GM21367 (cell line): ENCODE data around the gene ST6GALNAC2.
"Not testable (repeated sequence)": the region's sequence is repeated elsewhere in the genome, so short reads cannot be mapped to it uniquely, and the experiment has no call there.

ENCODE experiments used
- ATAC-seq: cut with Tn5 transposase; IDR thresholded peaks from one replicate; pipeline ENCODE4 v1.9.1; 2021; ENCODE audit not compliant: unreplicated experiment

Gene ST6GALNAC2

DNA sequence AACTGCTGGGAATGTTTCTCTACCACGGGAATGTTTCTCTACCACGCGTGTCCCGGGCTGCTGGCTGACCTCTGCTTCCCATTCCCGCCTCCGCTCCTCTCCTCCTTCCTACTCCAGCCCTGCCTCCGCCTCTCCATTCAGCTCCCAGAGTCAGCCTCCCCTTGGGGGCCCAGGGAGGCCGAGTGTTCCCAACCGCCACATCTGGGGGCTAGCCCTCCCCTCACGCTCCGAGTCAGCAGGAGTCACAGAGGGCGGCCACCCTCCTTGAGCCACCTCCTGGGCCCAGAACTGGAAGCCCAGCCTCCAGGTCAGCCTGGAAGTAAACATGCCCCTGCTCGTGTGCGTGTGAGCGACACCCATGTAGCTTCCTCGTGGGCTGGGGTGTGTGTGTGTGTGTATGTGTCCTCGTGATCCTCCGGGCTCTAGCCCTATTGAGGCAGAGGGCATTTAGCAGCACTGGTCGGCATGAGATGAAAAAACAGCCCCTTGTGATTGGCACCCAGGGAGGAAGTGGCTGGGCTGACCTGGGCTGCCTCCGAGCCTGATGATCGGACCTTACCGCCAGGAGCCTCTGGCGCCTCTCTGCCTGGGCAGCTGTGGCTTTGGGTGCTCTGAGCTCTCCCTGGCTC is 55.5 kb downstream of the ST6GALNAC2 start:
- ATAC-seq: no peak

DNA sequence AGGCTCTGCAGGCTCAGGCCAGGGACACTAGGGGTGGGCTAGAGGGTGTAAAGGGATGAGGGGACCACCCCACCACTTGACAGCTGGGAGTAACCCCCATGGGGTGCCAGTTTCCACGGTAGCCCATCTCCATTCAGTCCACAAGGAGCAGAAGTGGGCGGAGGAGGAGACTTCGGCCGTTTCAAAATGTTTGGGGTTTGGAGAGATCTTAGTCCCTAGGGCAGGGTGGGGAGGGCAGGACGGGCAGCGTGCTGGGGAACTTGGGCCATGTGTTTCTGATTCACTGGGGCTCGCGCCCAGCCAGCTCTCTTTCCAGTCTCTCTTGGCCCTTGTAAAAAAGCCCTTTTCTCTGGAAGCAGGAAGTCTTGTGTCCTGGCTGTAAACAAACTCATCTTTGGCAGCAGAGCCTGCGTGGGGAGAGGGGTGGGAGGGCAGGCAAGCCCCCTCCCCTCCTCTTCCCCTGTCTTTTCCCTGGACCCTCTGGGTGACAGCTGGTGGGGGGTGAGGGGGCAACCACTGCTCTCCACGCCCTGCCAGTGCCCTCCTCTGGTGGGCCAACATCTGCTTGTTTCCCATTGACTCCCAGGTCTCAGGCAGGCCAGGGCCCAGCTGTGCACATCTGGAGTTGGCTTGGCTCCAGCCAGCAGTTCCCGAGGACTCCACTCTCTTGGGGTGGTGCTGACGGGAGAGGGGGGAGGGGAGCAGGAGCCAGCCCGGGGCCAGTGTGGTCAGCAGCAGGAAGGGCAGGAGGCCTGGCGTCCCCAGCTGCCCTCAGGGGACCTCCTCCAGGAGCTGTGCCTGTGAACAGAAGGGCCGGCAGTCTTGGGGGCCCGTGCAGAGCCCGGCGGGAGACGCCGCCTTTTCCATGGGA is 56.2 kb downstream of the ST6GALNAC2 start:
- ATAC-seq: no peak

DNA sequence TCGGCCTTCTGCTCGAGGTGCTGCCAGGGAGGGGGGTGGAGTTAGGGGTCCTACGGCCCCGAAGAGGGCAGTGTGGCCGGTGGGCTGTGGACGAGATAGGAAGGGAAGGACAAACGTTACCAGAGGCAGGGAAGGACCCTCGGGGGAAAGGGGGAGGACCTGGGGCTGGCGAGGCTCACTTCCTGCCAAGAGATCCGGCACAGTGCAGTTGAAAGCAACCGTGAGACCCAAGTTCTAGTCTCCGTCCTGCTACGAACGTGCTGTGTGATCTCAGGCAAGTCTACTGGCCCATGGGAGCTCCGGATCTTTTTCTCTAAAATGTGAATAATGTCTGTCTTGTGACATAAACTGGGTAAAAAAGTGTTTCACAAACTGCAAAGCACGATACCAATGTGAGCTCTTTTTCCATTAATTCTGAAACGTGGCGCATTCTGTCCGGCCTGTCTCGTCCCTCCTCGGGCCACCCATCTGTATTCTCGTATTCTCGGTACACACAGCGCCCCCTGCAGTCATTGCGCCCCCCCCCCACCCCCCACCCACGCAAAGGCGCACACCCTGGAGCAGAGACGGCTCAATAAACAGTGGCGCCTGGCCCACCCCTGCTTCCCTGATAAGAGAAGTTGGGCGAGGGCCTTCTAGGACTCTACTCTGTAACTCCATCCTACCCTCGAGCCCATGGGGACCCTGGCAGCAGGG is 57.0 kb downstream of the ST6GALNAC2 start:
- ATAC-seq: no peak

DNA sequence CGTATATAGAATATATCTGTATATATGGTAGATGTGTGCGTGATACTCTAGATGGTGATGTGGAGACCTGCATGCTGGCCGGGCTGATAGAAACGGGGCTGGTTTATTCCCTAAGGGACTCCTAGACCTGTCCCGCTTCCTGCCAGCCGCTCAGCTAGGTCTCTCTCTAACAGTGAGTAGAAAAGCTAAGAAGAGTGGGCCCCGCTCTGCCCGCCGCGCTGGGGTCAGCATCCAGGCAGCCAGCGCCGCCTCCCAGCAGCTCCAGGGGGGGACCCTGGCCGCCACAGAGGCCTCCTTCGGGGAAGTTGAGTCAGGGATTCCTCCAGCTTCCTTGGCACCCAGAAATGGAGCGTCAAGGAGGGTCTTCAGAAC is 57.5 kb downstream of the ST6GALNAC2 start:
- no peak for ATAC-seq

DNA sequence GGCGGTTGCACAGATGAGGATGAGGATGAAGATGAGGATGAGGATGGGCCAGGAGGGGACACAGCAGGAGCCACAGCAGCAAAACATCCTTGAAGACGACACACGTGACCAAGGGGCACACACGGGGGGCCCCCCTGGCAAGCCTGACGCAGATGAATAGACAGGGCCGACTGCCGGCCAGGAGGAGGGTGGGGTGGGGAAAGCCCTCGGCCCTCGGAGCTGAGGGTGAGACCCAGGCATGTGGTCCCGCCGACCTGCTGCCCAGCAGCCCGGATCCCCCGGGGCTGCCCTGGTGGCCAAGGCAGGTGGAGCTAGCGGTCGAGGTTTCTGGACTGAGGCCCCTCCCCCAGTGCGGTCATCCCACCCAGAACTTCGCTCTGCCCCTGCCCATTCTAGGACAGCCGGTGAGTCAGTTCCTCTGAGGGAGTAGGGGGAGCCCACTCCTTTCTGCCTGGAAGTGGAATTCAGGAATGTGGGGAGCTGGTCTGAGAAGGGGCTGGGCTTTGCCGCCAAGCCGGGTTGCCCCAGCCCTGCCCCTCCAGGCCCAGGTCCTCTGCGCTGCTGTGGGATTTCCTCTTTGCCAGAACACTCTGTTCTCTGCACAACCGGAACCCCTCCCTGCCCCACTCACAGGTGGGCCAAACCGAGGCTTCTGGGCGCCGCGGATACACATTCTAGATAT is 58.1 kb downstream of the ST6GALNAC2 start:
- no peak for ATAC-seq

DNA sequence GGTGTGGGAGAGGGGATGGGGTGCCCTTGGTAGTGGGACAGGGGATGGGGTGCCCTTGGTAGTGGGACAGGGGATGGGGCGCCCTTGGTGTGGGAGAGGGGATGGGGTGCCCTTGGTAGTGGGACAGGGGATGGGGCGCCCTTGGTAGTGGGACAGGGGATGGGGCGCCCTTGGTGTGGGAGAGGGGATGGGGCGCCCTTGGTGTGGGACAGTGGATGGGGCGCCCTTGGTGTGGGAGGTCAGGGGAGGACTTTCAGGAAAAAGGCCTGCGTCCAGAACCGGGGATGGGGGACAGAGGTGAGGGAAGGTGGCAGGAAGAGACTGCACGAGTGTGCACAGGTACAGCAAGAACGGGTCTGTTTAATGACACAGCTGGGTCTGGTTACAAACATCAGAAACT is 58.6 kb downstream of the ST6GALNAC2 start:
- ATAC-seq: not testable (repeated sequence)

DNA sequence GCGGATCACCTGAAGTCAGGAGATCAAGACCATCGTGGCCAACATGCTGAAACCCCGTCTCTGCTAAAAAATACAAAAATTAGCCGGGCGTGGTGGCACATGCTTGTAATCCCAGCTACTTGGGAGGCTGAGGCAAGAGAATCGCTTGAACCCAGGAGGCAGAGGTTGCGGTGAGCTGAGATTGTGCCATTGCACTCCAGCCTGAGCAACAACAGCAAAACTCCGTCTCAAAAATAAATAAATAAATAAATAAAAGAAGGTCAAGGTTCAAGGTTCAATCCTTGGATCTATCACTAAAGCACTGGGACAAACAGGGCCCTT is 60.2 kb downstream of the ST6GALNAC2 start:
- not testable (repeated sequence) for ATAC-seq

DNA sequence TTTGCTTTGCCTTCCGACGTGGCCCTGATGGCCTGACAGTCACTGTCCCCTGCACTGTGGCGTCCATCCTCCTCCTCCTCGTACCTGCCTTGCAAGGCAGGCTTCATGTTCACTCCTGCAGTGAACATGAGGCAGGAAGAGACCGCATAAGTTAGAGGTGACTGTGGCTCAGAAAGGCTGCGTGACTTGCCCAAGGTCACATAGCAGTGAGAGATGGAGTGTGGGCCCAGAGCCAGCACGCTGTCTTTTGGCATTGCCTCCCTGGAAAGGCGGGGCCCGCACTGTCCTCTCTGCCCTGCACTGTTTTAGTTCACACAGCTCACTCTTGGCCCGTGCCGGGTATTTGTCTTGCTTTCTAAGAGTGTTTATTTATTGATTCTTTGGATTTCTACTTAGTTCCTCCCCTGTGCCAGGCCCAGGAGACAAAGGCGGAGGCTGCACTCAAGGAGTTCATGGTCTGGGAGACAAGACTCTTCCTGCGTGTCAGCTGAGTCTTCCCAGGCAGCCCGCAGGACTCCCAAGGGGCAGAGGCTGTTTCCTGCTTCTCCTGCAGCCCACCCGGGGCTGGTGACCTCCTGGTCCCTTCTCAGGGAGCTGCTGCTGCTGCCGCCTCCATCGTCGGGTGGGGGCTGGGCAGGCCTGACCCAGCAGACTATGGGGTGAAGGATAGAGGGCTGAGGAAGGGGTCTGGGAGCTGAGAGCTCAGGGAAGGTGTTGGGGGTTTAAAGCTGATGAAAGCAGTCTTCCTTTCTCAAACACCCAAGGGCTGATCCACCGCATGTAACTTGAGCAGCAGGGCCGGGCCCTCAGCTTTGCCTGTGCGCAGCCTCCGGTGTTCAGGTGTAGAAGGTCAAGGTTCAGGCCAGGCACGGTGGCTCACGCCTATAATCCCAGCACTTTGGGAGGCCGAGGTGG is 60.8 kb downstream of the ST6GALNAC2 start:
- ATAC-seq: no peak

DNA sequence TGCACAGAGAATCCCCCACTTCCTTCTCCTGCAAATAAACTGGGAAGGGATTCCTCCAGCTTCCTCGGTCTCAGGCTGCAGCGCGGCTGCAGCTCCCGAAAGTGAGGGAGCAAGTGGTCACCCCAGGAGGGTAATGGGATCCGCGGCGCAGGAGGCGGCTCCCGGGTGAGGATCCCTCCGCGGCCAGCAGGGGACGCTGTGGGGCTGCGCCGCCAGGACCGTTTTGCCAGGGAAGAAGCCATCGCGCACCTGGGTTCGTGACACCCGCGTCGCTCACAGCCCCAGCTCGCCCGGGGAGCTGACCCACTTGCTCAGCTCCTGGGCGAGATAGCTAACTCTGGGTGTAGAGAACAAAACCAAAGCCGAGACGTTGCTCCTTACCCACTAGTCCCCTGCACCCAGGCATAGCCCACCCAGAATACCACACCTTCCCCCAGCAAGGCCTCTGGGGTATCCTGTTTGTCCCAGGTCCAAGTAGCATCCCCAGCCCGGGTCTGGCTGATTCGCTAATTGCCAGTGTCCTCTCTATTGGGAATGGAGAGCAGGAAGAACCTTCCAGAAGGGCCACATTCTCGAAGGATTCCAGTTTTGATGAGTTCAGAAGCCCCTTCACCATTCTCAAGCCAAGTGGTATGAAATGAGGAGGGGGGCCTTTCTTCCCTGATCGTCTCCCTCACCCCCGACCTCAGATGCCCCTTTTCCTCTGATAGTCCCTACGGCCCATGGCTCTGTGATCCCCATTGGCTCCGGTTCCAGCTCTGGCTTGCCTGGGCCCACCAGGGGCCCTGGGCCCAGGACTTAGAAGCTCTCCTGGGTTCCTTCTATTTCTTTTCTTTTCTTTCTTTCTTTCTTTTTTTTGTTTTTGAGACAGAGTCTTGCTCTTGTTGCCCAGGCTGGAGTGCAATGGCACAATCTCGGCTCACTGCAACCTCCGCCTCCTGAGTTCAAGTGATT is 62.3 kb downstream of the ST6GALNAC2 start:
- no peak for ATAC-seq

DNA sequence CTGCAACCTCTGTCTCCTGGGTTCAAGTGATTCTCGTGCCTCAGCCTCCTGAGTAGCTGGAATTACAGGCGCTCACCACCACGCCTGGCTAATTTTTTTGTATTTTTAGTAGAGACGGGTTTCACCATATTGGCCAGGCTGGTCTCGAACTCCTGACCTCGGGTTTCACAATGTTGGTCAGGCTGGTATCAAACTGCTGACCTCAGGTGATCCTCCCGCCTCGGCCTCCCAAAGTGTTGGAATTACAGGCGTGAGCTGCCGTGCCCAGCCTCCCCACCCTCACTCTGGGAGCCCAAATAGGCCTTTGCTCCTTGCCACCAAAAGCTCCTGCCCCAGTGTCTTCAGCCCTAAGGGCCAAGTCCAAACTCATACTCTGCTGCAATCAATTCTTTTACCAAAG is 64.0 kb downstream of the ST6GALNAC2 start:
- ATAC-seq: not testable (repeated sequence)

DNA sequence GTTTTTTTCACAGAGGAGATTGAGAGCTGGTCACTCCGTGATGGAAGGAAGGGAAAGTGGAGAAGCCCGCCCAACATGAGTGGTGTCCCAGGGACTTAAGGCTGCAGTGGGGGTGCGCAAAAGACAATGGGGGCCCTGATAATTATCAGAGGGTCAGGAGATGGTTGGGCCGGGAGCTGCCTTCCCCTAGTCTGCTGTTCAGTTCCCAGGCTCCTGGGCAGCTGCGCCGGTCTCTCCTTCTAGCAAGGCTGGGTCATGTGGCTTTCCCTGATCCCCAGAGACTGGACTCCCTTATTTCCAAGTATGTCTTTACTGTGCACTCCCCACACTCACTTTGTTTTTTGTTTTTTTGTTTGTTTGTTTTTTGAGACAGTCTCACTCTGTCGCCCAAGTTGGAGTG is 64.4 kb downstream of the ST6GALNAC2 start:
- ATAC-seq: no peak

DNA sequence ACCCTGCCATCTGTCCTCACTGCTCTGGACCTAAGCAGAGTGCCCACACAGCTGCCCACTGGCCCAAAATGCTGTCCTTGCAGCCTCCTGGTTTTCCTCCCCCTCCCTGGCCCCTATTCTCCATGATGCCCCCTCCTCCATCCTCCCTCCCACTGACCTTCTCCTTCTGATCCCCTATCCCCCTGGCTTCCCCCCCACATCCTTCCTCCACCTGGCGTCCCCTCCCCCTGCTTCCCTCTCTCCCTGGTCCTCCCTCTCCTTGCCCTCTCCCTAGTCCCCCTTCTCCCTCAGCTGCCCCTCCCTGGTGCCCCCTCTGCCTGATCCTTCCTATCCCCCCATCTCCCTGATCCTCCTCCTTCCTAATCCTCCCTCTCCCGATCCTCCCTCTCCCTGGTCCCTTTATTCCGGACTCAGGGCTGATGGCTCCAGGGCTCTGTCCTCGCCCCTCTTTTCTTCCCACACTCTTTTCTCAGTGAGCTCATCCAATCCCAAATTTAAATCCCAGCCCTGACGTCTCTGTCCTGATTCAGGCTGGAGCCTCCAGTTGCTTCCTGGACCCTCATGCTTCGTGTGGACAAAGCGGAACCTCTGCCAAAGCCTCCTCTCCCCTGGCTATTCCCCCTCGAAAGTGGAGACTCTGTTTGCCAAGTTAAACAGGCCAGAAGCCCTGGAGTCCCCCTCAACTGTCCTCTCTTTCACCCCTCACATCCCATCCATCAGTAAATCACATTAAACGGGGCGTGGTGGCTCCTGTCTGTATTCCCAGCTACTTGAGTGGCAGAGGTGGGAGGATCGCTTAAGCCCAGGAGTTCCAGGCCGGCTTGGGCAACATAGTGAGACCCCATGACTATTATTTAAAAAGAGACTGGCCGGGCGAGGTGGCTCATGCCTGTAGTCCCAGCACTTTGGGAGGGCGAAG is 66.4 kb downstream of the ST6GALNAC2 start:
- no peak for ATAC-seq

DNA sequence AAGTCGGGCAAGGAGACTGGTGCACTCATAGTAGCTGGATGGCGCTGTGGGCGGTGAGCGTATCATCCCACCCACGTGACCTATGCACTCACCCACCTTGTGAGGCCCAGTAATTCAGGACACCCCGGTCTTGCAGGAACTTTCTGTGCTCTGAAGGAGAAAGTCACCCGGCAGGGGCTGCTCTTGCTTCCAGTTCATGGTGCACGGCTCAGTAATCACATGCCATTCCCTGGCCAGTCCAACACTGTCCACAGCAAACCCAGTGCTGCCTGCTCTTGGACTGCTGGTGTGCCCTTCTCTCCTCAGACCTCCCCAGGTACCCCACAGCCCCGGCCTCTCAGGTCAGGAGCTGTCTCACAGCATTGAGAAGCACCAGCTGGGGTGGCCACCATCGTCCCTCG is 68.0 kb downstream of the ST6GALNAC2 start:
- ATAC-seq: no peak
